Ramos (cell line): ENCODE results near the gene CLDN20.

Experiments
- in situ Hi-C: fragments of 300-500 bp; cut with MboI; formaldehyde crosslinking; loops from one replicate; pipeline ENCODE4 v1.14.3; 2022; ENCODE audit warnings: low sequenced_read_pairs; ENCODE audit not compliant: unreplicated experiment

CLDN20 gene

GRCh38 chr6:155306958-155307357, 43.1 kb downstream of the CLDN20 start:
- in situ Hi-C loops, result loop anchor here (25.0 kb wide), 1 partner anchor 1080 kb away; no protein-coding TSS in a partner anchor

GRCh38 chr6:155309150-155309549, 45.3 kb downstream of the CLDN20 start:
- in situ Hi-C loops, result loop anchor here (25.0 kb wide), 1 partner anchor 1078 kb away; no protein-coding TSS in a partner anchor

GRCh38 chr6:155310596-155310995, 46.8 kb downstream of the CLDN20 start:
- in situ Hi-C loops, result loop anchor here (25.0 kb wide), 1 partner anchor 1077 kb away; no protein-coding TSS in a partner anchor

DNA sequence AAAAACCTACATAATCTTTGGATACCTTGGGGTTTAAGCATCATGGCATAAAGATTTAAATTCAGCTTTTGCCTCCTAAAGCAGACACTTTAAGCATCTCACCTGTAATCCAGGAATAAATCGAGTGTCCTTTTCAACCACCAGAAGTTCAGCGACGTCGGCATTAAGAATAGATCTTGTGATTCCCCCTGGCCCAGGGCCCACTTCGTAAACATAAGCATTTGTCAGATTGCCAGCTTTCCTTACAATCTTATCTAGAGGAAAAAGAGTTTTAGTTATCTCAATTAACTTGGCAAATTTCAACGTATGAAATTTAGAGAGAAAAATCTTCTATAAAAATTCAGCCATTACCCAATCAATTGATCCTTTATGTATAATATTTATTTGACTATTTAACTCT, 47.3 kb downstream of the CLDN20 start:
- in situ Hi-C loops, result loop anchor here (25.0 kb wide), 1 partner anchor 1076 kb away; no protein-coding TSS in a partner anchor

GRCh38 chr6:155311583-155311982, 47.8 kb downstream of the CLDN20 start:
- in situ Hi-C loops, result loop anchor here (25.0 kb wide), 1 partner anchor 1076 kb away; no protein-coding TSS in a partner anchor

DNA sequence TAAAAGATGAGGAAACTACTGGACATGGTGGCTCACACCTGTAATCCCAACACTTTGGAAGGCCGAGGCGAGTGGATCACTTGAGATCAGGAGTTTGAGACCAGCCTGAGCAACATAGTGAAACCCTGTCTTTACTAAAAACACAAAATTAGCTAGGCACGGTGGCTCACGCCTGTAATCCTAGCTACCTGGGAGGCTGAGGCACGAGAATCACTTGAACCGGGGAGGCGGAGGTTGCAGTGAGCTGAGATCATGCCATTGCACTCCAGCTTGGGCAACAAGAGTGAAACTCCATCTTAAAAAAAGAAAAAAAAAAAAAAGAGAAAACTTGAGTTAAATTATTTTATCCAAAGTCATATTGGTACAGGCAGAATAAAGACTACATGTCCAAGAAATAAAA, 49.1 kb downstream of the CLDN20 start:
- in situ Hi-C loops, result loop anchor here (25.0 kb wide), 1 partner anchor 1074 kb away; no protein-coding TSS in a partner anchor

- in situ Hi-C loops, result loop anchor here (25.0 kb wide), 1 partner anchor 1074 kb away; no protein-coding TSS in a partner anchor
These were observed 49.8 kb downstream of the CLDN20 start for GRCh38 chr6:155313602-155314091.

DNA sequence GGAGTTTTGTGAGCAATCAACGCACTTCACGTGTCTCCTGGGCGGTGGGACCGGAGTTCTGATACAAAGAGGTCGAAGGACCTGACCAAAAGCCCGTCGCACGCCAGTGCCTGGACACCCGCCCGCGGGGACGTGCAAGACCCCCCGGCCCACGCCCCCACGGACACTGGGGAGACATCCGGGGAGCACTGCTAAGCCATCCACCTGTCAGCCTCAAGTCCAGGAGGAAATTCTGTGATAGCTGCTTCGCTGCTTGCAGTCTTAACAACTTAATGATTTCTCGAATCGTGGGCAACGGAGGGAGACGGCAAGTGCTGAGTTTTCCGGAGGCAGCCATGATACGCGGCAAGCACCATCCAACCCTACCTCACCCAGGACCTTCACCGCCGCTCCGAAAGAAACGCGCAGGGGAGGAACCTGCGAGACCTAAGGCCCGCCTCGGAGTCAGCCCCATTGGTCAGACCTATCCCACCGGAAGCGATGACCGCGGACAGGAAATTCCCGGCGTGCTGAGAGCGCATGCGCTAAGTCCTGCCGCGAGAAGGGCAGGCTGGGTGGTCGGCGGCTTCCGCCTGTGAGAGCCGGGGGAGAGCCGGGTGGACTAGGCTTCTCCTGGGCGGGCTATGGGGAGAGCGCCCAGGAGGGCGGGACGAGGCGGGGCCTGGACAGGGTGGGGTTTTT, 50.4 kb downstream of the CLDN20 start, which contains the start of gene TFB1M:
TSS of gene TFB1M (minus strand) at position 393 of the 681 bp plus-strand sequence. CDS start at position 337, 56 bp downstream.
- in situ Hi-C loops, result loop anchor here (25.0 kb wide), 1 partner anchor 1073 kb away; no protein-coding TSS in a partner anchor

DNA sequence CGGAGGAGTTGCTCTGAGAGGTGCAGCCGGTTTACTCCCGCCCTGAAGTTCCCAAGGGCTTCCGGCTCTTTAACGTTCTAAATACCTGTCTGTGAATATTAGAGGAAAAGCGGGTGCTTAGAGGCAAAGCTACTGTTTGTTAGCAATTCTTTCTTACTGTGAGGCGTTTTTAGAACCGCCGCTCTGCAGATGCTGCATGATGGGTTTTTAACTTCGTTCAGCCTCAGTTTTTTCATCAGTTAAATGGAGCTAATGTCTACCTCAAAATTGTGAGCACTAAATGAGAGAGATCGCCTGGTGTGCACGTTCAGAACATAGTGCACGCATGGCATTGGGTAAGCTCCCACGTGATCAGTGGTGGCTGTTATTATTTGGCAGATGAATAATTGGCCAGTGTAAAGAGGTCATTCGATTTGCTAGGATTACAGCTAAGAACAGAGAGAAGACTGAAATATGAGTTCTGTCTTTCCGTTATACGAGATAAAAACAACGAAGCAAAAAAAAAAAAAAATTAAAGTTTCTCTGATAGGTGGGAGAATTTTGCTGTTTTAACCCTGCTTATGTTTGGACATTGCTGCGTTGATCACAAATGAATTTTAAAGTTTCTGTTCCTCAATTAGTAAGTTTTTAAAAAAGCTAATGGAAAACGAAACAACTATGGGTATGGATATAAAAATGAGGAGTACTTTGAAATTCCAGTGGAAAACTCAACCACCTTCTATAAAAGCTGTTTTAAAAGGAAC, 51.1 kb downstream of the CLDN20 start:
- in situ Hi-C loops, result loop anchor here (25.0 kb wide), 1 partner anchor 1072 kb away; no protein-coding TSS in a partner anchor

DNA sequence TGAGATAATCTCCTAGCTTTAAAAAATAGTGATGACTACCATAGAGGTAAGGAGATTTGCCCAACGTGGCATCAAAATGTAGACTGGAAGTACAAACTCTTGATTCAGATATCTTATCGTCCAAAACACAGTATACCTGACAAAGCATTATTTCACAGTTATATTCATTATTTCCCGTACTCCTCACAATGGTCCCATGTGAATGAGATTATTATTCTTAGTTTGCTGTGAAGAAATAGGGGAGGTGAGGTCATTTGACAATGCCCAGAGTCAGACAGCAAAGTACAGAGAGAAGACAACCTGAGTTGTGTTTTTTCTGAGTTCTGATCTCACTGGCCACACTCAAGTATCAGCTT, 51.7 kb downstream of the CLDN20 start:
- in situ Hi-C loops, result loop anchor here (25.0 kb wide), 1 partner anchor 1072 kb away; no protein-coding TSS in a partner anchor

GRCh38 chr6:155316419-155316818, 52.6 kb downstream of the CLDN20 start:
- in situ Hi-C loops, result loop anchor here (25.0 kb wide), 1 partner anchor 1071 kb away; no protein-coding TSS in a partner anchor

- in situ Hi-C loops, result loop anchor here (25.0 kb wide), 1 partner anchor 1070 kb away; no protein-coding TSS in a partner anchor
These were observed 53.4 kb downstream of the CLDN20 start for GRCh38 chr6:155317186-155317585.

- in situ Hi-C loops, result loop anchor here (25.0 kb wide), 1 partner anchor 1067 kb away; no protein-coding TSS in a partner anchor
These were observed 56.1 kb downstream of the CLDN20 start for GRCh38 chr6:155319902-155320301.

DNA sequence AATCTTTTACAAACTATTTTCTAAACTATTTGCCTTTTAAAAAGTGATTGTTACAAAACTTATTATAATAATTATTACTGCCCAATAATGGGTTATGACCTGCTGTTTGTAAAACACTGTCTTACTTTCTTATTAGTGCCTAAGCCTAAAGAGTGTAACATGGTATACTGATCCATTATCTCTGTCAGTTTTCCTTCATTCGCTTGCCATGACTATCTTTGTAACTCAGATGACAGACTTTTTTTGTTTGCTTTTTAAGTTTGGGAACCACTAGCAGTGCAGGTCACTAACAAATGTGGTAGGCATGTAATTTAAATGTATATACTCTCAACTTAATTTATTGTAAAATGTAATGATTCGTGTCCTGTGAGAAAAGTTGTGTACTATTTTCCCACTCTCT, 60.4 kb downstream of the CLDN20 start:
- in situ Hi-C loops, result loop anchor here (25.0 kb wide), 1 partner anchor 1063 kb away; no protein-coding TSS in a partner anchor

DNA sequence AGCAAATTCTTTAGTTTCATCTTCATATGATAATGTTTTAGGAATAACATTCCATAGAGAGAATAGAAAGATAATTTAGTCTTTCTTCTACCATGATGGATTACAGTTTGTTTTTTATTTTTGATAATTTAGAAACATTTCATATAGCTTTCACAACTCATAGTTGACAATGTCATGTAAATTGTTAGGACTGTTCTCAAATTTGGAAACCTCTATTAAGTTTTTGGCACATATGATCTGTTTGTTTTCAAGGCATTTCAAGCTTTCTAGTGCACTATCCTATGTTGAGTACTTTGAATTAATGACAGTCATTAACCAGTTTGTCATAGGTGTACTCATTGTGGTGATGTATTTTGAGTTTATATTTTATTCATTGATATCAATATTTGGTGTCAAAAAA, 61.2 kb downstream of the CLDN20 start:
- in situ Hi-C loops, result loop anchor here (25.0 kb wide), 2 partner anchors 1062 to 1212 kb away; no protein-coding TSS in a partner anchor

DNA sequence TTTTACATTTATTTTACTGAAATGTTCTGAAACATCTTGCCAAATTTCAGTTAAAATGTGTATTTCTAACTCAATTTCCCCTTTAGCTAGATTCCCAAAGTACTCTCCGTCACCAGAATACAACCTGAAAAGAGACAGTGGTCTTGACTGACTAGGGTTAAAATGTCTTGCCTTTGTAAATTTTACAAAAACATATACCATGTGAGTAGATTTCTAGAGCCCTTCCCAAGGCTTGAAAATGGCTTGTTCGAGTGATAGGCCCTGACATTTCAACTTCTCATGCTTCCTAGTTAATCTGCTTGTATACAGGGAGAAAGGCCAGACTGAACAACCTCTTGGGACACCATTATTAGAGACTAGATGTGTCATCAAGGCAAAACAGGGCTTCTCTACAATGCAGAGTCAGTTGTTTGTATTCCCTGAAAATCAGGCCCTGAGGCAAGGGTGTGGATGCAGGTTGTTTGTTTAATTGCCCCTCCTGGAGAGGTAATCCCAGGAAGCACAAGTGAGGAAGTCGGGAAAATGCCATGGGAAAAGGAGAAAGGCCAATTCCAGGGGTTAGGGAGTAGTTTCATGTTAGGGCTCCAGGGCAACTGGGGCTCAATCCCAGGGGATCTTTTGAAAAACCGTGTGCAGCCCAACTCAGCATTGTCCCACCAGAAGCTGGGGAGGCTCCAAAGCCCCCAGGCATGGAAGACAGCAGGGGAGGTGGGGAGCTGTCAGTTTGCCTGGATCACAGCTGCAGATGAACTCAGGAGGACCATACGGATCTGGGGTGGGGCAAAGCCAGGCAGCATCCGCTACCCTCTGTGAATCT, 62.1 kb downstream of the CLDN20 start:
- in situ Hi-C loops, result loop anchor here (25.0 kb wide), 1 partner anchor 1211 kb away; no protein-coding TSS in a partner anchor
